ENCODE results near the gene CPT1B.

GRCh38 chr22:50585781-50586180 is 7.6 kb upstream of the CPT1B start:
- no peak for TF ChIP-seq EZH2 (IDR thresholded peaks at IDR 0.05; ENCODE audit: low read length, unreplicated experiment)
- TF ChIP-seq CTCF (conservative IDR thresholded peaks at IDR 0.05; ENCODE audit: low read depth, low read length), result no peak
- TF ChIP-seq EZH2phosphoT487 (IDR thresholded peaks at IDR 0.05; ENCODE audit: borderline replicate concordance, low read length), result no peak

Measured in PC-3 (cell line).